Smooth muscle cell (in vitro differentiated cells): Measurements from ENCODE around the gene BAIAP2. TPM values are rescaled to one million over a fixed set of nuclear protein-coding genes. Genes with fewer than 3 reads are reported as not detected.

ENCODE experiments used
- DNase-seq: peaks from one replicate; lab custom pipeline; 2025; ENCODE audit not compliant: unreplicated experiment; lab: John Stamatoyannopoulos, UW
- H2AFZ ChIP-seq: fragments of 200-600 bp; sonication (generic); 2 replicates; pipeline ENCODE4 v1.6.0; 2016; ENCODE audit warnings: antibody characterized with exemption, low read depth, mild to moderate bottlenecking
- H3F3A ChIP-seq: fragments of 200-600 bp; sonication (generic); 2 replicates; pipeline ENCODE4 v1.6.0; 2017; ENCODE audit warnings: antibody characterized with exemption, low read depth
- H3K27ac ChIP-seq: fragments of 200-600 bp; sonication (generic); 2 replicates; pipeline ENCODE4 v1.5.1; 2016; ENCODE audit warnings: low read depth, mild to moderate bottlenecking
- H3K27me3 ChIP-seq: fragments of 200-600 bp; sonication (generic); 2 replicates; pipeline ENCODE4 v1.6.1; 2016; ENCODE audit warnings: low read depth, mild to moderate bottlenecking
- H3K36me3 ChIP-seq: fragments of 200-600 bp; sonication (generic); 2 replicates; pipeline ENCODE4 v1.5.1; 2016; ENCODE audit warnings: low read depth
- H3K4me1 ChIP-seq: fragments of 200-600 bp; sonication (generic); 2 replicates; pipeline ENCODE4 v1.5.1; 2016; ENCODE audit warnings: low read depth
- H3K4me2 ChIP-seq: fragments of 200-600 bp; sonication (generic); 2 replicates; pipeline ENCODE4 v1.6.0; 2016; ENCODE audit warnings: mild to moderate bottlenecking
- H3K4me3 ChIP-seq: fragments of 200-600 bp; sonication (generic); 2 replicates; pipeline ENCODE4 v1.5.1; 2016; ENCODE audit warnings: mild to moderate bottlenecking
- H3K79me2 ChIP-seq: fragments of 200-600 bp; sonication (generic); 2 replicates; pipeline ENCODE4 v1.6.0; 2016; ENCODE audit warnings: low read depth, mild to moderate bottlenecking
- H3K9ac ChIP-seq: fragments of 200-600 bp; sonication (generic); 2 replicates; pipeline ENCODE4 v1.6.0; 2016; ENCODE audit warnings: low read depth
- H3K9me3 ChIP-seq: fragments of 200-600 bp; sonication (generic); replicated peaks from 2 replicates; pipeline ENCODE4 v1.5.1; 2016; ENCODE audit warnings: low read depth
- H4K20me1 ChIP-seq: fragments of 200-600 bp; sonication (generic); 2 replicates; pipeline ENCODE4 v1.6.0; 2016; ENCODE audit warnings: low read depth
- CTCF ChIP-seq: fragments of 200-600 bp; sonication (generic); IDR thresholded peaks from 2 replicates; pipeline ENCODE4 v1.5.1; 2017; ENCODE audit warnings: borderline replicate concordance, mild to moderate bottlenecking, antibody characterized with exemption; ENCODE audit not compliant: insufficient read depth, poor library complexity, severe bottlenecking
- WGBS: methylation state at CpG from one replicate; pipeline ENCODE4 v1.1.7; 2016; ENCODE audit warnings: low lambda C conversion rate; 5-methylcytosine and 5-hydroxymethylcytosine counted together
- polyA plus RNA-seq: library from polyadenylated mRNA; unstranded; fragments of >200 nt; fragmentation: Nextera tagmentation; extraction: Ambion mirVana; gene quantifications from 2 replicates; pipeline ENCODE4 v1.2.1, GENCODE V29; 2016
- total RNA-seq: library from RNA; depleted of rRNA; stranded (reverse); fragments of >200 nt; gene quantifications from 2 replicates; pipeline ENCODE4 v1.2.3, GENCODE V29; 2014

The BAIAP2 gene, protein sequence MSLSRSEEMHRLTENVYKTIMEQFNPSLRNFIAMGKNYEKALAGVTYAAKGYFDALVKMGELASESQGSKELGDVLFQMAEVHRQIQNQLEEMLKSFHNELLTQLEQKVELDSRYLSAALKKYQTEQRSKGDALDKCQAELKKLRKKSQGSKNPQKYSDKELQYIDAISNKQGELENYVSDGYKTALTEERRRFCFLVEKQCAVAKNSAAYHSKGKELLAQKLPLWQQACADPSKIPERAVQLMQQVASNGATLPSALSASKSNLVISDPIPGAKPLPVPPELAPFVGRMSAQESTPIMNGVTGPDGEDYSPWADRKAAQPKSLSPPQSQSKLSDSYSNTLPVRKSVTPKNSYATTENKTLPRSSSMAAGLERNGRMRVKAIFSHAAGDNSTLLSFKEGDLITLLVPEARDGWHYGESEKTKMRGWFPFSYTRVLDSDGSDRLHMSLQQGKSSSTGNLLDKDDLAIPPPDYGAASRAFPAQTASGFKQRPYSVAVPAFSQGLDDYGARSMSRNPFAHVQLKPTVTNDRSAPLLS
- 27.8 and 41.9 TPM in 2 replicates for total RNA-seq
- polyA plus RNA-seq: 26.6 and 47.2 TPM in 2 replicates

DNA sequence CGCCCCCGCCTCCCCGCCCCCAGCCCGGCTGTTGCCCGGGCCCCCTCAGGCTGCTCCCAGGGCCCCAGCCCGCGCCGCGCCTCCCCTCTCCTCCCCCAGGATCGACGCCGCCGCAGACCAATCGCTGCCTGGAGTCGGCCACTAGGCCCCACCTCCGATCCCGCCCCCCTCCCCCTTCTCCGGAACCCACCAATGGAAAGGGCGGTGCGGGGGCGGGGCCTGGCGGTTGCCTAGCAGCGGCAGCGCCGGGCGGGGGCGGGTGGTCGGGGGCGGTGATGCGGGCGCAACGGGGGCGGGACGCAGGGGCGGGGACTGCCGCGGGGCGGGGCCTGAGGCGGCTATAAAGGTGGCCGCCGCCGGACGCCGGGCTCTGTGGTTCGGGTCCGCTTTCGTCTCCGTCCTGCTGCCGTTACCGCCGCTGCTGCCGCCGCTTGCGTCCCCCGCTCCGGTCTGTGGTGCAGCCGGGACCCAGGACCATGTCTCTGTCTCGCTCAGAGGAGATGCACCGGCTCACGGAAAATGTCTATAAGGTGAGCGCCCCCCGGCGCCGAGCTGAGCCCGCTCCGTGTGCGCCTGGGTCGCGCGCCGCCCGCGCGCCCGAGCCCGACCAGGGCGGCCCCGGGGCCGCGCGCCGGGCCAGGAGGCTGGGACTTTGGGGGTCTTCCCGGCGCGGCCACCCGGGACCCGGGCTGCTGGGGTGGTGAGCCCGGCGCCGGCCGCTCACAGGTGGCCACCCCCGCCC lies at the start of gene BAIAP2:
Gene BAIAP2, plus strand, starts transcription at position 373 of the 742 bp plus-strand sequence. Its CDS starts 104 bp downstream, at position 477.
- Histone ChIP-seq H3K79me2 (peaks cover 47% of the 10 kb centered on the region), H3K4me1 (peaks cover 24% of the 10 kb centered on the region), H3K9ac (peak within 1 kb of the TSS; percentile 79), H3K9me3 (no peaks in the 10 kb centered on the region), H3F3A (peaks cover 3% of the 10 kb centered on the region), H3K27ac (peak within 1 kb of the TSS; percentile 67), H3K4me3 (peak within 1 kb of the TSS; percentile 85), H4K20me1 (peaks cover 44% of the 10 kb centered on the region), H3K27me3 (no peaks in the 10 kb centered on the region), H3K36me3 (no peaks in the 10 kb centered on the region), H3K4me2 (peak within 1 kb of the TSS; percentile 98), H2AFZ (peak within 1 kb of the TSS; percentile 74)
- 1% methylated on average over 42 of the region's 92 CpGs for WGBS
- DNase-seq: peak; percentile 96
- TF ChIP-seq CTCF: no peak

- no peak overlapping the region for H3K4me3 ChIP-seq
- DNase-seq: no peak
- no peaks in the 10 kb centered on the region for H3K27me3 ChIP-seq
These were observed 48.9 kb upstream of the BAIAP2 start for GRCh38 chr17:80986046-80986445.

DNA sequence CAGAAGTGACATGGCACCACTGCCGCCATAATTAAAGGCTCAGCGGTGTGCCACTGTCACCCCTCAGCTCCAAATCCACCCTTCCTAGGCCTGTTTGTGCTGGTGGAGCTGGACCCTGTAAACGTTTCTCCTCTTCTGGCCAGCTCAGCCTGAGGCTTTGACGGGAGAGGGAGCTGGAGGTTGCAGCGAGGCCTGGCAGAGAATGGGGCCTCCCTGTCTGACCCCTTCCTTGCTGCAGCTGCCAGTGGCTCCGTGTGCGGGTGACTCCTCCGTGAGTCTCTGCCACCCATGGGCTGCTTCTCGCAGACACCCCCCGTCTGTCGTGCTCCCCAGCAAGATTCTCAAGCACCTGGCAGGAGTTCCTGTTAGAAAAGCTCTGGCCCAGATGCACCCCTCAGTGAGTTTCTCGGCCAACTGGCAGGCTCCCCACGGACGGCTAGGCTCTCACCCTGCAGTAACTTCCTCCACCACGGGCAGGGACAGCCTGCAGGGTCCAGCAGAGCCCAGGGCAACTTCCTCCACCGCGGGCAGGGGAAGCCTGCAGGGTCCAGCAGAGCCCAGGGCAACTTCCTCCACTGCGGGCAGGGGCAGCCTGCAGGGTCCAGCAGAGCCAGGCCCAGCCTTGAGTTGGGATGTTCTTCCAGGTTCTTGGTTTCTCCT lies 48.0 kb upstream of the BAIAP2 start:
- DNase-seq: no peak
- H3K36me3 ChIP-seq: no peaks in the 10 kb centered on the region
- H4K20me1 ChIP-seq: no peaks in the 10 kb centered on the region
- 90% methylated on average over 18 of the region's 18 CpGs for WGBS
- no peak overlapping the region for H3K4me2 ChIP-seq
- H3K79me2 ChIP-seq: no peaks in the 10 kb centered on the region
- no peak overlapping the region for H2AFZ ChIP-seq
- no peak overlapping the region for H3K4me3 ChIP-seq
- no peak overlapping the region for H3K9ac ChIP-seq
- TF ChIP-seq CTCF: no peak
- peaks cover 5% of the 10 kb centered on the region for H3F3A ChIP-seq
- H3K27ac ChIP-seq: no peak overlapping the region
- H3K9me3 ChIP-seq: no peaks in the 10 kb centered on the region
- no peaks in the 10 kb centered on the region for H3K4me1 ChIP-seq
- H3K27me3 ChIP-seq: no peaks in the 10 kb centered on the region

More at GRCh38 chr17:80986046-80986445, 48.9 kb upstream of the BAIAP2 start:
- WGBS: 94% methylated on average over 7 of the region's 7 CpGs
- no peaks in the 10 kb centered on the region for H3K79me2 ChIP-seq
- no peaks in the 10 kb centered on the region for H4K20me1 ChIP-seq
- H3K27ac ChIP-seq: no peak overlapping the region
- H3K9me3 ChIP-seq: no peaks in the 10 kb centered on the region
- no peak for TF ChIP-seq CTCF
- no peak overlapping the region for H2AFZ ChIP-seq
- H3K9ac ChIP-seq: no peak overlapping the region
- H3K36me3 ChIP-seq: no peaks in the 10 kb centered on the region
- H3K4me1 ChIP-seq: no peaks in the 10 kb centered on the region
- peaks cover 5% of the 10 kb centered on the region for H3F3A ChIP-seq
- H3K4me2 ChIP-seq: no peak overlapping the region
